NCI-H524 treated with DMSO at 0.1 percent for 48 hours (cell line): ENCODE measurements around the gene CRAT.

Experiments
- DNase-seq: peaks from one replicate; lab custom pipeline; 2025; lab: John Stamatoyannopoulos, UW

The CRAT gene

GRCh38 chr9:129089246-129089645 is 21.3 kb downstream of the CRAT start:
- no peak for DNase-seq

DNA sequence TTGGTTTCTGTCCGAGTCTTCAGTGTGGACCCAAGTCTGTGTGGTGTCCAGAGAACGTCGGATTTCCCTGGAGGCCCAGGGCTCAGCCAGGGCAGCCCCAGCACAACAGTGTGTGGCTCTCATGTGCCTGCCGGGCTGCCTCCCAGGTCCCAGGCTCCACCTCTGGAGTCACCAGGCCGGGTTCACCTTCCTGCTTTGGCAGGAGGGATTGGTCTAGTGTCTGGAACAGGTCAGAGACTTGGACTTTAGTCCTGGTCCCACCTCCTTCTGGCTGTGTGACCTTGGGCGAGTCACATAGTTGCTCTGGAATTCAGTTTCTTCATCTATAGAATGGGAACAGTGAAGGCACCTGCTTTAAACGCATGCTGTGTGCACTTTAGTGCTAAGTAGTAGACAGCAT is 26.5 kb downstream of the CRAT start:
- no peak for DNase-seq

GRCh38 chr9:129081388-129081904 is 29.1 kb downstream of the CRAT start:
- no peak for DNase-seq

DNA sequence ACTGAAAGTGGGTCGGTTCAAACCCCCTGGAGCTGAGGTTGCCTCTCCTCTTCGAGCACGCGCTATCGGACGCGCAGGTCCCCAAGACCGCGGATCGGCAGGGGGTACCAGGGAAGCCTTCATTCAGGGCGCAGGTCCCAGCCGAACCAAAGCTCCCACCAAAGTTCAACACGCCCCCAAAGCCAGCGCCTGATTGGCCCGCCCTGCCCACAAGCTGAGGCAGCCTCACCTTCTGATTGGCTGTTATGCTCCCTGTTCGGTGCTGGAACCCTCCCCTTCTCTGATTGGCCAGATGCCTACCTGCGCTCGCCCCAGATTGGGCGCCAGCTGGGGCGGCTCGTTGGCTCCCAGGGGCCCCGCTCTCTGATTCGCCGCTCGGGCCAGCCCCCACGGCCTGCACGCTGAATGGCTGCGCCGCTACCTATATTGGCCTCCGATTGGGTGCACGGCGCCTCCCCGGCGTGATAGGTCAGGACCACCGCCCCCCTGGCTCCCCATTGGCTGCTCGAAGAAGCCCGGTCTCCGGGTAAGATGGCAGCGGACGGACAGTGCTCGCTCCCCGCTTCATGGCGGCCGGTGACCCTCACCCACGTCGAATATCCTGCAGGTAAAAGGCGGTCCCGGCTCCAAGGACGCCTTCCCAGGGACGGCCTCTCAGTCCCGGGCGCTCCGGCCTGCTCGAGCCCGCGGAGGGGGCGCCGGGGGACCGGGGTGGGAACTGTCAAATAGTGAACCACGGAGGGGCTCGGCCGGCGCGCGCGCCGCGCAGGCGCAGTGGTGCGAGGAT is 29.8 kb downstream of the CRAT start, which contains the start of gene DOLPP1:
DOLPP1 (plus strand) TSS at position 511 of the 787 bp plus-strand sequence; CDS start at position 532, 21 bp downstream.
- peak; percentile 98 for DNase-seq

GRCh38 chr9:129080298-129080600 is 30.3 kb downstream of the CRAT start:
- no peak for DNase-seq

- no peak for DNase-seq
These were observed 30.8 kb downstream of the CRAT start for GRCh38 chr9:129079829-129080228.

GRCh38 chr9:129078691-129079503 is 31.7 kb downstream of the CRAT start:
- no peak for DNase-seq

GRCh38 chr9:129077236-129077635 is 33.4 kb downstream of the CRAT start:
- DNase-seq: no peak

- DNase-seq: no peak
These were observed 34.0 kb downstream of the CRAT start for GRCh38 chr9:129076640-129077037.

DNA sequence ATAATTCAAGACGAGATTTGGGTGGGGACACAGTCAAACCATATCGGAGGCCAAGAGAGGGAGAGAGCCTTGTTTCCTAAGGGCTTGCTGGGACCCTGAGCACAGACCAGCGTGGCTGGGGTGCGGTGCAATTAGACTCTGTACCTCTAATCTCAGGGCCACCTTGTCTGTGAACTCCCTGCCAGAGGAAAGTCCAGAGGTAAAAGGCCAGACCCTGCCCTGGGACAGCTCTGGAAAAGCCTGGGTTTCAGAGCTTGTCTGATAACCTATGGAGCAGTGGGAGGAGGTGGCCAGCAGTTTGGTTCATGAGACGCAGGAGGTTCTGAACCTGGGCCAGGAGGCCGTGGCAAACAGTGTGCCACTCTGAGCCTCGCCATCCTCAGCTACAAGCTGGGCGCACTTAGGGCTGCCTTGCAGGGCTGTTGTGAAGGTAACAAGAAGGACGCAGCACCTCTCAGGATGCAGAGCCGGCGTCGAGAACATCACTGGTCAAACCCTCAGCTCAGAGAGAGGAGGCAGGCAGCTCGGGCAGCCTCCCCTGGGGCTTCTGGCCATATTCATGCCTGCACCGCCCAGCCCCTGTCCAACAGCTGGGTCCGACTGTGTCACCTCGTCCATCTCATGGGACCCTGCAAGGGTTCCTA is 34.5 kb downstream of the CRAT start:
- DNase-seq: no peak

GRCh38 chr9:129074106-129074505 is 36.5 kb downstream of the CRAT start:
- no peak for DNase-seq

- DNase-seq: no peak
These were observed 37.2 kb downstream of the CRAT start for GRCh38 chr9:129073404-129073803.

GRCh38 chr9:129072171-129072570 is 38.4 kb downstream of the CRAT start:
- DNase-seq: no peak

DNA sequence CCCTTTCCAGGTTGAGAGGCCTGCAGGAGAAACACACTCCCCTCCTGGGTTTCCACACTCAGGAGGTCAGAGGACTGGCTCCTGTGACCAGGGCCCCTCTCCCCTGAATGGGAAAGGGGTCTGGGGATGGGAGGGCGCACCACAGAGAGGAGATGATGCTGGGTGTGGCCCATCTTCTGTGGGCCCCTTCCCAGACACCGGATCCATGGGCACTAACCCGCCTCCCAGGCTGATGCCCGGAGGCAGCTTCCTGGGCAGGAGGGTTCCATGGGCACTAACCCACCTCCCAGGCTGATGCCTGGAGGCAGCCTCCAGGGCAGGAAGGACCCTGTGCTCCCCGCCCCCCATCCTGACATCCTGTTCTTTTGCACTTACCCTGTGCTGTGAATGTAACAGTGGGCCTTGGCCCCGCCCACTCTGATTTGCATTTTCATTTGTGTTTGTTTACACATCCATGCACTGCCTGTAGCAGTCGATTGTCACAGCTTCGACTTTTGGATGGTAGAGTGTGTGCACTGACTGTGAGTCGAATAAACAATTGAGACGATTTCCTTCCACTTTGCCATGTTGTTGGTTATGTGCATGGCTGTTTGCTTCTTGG is 39.0 kb downstream of the CRAT start:
- no peak for DNase-seq

- no peak for DNase-seq
These were observed 39.7 kb downstream of the CRAT start for GRCh38 chr9:129070696-129071525.

- no peak for DNase-seq
These were observed 40.5 kb downstream of the CRAT start for GRCh38 chr9:129069862-129070641.

DNA sequence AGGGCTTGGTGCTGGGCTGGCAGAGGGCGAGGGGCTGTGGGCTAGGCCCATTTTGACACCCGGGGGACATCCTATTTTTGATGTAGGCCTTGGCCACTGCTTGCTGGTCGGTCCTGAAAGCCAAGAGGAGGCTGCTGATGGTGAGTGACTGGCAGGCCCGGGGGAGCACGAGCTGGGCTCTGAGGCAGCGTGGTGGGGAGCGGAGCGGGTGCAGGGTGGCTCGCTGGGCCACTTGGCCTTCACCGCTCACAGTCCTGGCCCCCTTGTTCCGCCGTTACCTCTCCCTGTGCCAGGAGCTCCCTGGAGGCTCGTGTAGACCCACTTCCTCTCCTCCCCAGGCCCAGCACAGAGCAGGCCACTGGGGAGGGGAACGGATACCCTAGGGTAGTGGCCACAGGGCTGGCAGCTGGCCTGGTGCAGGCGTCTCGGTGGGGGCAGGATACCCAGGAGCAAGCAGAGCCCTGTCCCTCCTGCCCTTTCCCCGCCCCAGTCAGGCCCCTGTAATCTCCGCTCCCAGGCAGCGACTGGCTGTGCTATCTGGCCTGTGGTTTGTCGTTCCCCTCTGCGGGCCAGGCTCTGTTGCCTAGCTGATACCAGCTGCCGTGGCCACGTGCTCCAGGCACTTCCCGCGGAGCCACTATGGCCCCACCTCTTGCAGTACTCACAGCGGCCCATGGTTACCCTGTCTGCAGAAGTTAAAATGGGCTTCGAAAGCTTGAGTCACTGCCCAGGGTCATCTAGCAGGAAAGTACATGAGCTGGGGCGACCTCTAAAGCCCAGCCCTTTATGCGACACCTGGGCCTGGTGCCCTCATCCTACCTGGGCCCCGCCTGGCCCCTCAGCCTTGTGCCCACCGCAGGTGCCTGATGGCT is 41.4 kb downstream of the CRAT start:
- DNase-seq: no peak

DNA sequence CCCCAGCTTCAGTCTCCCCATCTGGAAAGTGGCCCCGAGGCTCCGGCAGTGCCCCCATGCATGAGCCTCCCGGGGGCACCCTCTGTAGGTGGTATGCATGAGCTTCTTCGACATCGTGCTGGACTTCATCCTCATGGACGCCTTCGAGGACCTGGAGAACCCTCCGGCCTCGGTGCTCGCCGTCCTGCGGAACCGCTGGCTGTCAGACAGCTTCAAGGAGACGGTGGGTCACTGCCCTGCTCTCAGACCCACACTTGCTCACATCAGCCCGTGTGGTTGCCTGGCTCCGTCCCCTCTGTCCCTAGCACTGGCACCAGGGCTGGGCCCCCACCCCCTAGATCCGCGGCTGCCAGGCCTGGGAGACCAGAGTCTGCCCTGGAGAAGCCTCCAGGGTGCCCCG is 42.5 kb downstream of the CRAT start:
- DNase-seq: no peak

GRCh38 chr9:129064499-129064908 is 46.1 kb downstream of the CRAT start:
- no peak for DNase-seq

DNA sequence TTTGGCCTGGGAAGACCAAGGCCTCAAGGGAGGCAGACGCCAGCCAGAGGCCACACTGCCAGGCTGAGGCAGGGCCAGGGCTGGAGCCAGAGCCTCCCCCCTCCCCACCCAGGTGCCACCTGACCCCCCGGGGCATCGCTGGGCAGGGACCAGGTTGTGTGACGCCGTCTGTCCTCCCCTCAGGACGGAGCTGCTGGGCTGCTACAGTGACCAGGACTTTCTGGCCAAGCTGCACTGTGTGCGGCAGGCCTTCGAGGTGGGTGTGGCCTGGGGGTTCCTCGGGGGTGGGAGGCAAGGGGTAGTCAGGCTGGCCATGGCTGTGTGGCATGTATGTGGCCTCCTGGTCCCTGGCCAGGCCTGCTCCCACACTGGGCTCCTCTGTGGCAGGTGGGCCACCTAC is 47.5 kb downstream of the CRAT start:
- no peak for DNase-seq
